CD4-positive, alpha-beta T cell treated with Interleukin-17A for 1 hour (primary cell): ENCODE data around the gene ASIC4.
A peak's percentile ranks its signal among the peaks of the same experiment; 100 is the strongest.

ENCODE experiments used
- DNase-seq: peaks from one replicate; pipeline ENCODE4 v3.0.0-alpha.2; 2020

The ASIC4 gene

GRCh38 chr2:219498280-219499057 is 15.8 kb upstream of the ASIC4 start, which contains the start of gene GMPPA:
TSS of gene GMPPA (plus strand) at chr2:219498891. CDS start at chr2:219499976, 1,085 bp downstream.
- DNase-seq, result peak; percentile 97

DNA sequence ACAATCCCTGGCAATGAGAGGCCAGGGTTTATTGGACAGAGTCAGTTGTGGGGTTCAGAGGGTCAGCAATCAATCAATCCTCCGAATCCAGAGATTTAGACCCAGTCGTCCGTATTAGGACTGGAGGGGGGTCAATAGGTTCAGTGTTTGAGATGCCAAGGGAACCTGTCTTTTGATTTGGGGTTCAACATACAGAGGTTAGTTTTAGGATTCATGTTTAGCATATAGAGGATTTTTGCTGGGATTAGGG is 15.3 kb upstream of the ASIC4 start:
- no peak for DNase-seq

DNA sequence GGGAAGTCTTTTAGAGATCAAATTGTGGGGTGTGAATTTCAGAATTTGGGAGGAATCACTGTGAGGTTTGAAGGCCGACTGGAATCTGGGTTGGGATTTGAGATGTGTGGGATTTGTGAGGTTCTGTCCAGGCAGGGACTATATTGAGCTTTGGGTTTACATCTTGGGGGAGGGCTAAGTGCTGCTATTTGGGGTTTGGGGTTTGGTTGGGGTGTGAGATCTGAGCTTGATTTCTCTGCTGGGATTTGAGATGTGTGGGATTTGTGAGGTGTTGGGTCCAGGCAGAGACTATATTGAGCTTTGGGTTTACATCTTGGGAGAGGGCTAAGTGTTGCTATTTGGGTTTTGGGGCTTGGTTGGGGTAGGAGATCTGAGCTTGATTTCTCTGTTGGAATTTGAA is 14.7 kb upstream of the ASIC4 start:
- no peak for DNase-seq

DNA sequence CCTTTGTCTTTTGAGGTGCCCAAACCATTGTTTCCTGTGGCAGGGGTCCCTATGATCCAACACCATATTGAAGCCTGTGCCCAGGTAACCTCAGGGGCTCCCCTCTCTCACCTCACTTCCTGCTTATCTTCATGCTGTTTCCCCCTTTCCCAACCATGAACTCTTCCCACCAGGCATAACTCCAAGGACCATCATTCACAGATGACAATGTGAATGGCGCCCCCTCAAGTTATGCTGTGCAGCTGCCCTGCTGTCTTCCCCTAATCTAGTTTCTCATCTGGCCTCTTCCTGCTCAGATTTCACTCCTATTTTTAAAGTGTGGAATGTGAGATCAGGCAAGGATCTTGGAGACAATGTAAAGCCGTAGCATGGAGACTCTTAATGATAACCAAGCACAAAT is 14.1 kb upstream of the ASIC4 start:
- DNase-seq, result no peak

- DNase-seq, result no peak
These were observed 12.4 kb upstream of the ASIC4 start for GRCh38 chr2:219501849-219502248.

DNA sequence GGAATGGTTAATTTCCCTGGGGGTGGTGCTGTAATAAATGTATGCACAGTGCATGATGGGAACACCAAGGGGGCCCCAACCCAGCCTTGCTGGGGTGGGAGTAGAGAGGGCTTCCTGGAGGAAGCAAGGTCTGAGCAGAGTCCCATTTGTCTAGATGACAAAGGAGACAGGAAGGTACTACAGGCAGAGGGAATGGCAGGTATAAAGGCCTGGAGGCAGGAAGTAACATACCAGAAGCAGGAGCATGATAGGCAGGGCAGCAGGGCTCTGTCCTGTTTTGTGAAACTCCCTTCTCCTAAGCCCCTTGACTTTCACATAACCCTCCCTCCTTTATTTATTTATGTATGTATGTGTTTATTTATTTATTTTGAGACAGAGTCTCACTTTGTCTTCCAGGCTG is 11.7 kb upstream of the ASIC4 start:
- DNase-seq, result no peak

GRCh38 chr2:219505585-219505984 is 8.7 kb upstream of the ASIC4 start:
- DNase-seq, result no peak

- no peak for DNase-seq
These were observed 8.0 kb upstream of the ASIC4 start for GRCh38 chr2:219506153-219506801.

GRCh38 chr2:219506802-219507526 is 7.3 kb upstream of the ASIC4 start:
- no peak for DNase-seq

DNA sequence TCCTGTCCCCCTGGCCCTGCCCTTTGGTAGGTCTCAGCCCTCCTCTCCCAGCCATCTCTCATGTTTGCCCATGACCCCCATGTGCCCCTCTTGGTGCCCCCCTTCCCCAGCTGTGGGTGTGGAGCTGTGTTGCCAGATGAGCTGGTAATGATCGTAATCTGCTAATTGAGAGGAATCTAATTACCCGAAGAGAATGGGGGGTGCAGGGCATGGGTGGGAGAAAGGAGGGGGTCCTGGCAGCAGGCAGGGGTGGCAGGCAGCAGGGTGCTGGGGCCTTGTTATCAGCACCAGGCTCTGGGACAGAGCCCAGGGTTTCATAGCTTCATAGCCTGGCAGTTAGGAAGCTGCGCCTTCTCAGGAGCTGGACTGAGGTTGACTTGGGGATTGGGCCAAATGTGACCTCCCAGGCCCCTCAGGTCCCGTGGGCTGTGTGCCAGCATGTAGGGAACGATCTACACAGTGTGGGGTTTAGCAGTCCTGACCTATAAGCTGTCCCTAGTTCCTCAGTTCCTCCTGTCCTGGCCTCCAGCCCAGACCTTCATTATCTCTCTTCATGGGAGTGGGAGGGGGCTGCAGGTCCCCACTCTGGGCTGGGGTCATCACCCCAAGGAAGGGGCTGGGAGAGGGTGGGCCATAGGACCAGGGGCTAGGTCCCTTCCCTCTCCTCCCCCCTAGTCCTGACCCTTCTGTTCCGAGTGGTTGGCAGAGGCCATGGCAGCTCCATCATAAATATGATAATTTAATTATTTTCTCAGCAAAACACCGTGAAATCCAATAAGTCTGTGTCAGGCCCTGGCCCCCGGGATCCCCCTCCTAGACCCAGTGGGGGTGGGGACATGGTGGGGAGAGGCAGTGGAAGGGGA is 6.5 kb upstream of the ASIC4 start:
- DNase-seq, result no peak

DNA sequence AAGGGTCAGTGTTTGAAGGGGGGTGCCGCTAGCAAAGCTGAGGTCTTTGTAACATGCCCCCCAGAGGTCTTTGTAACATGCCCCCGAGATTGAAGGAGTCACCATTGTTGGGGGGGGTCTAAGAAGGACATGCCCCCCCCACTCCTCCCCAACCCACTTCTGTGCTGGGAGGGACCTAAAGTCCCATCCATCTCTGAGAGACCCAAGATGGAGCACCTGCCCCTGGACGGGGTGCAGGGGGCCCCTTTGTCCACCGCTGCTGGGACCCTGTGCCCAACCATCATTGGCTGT is 5.9 kb upstream of the ASIC4 start:
- no peak for DNase-seq

- DNase-seq, result no peak
These were observed 5.1 kb upstream of the ASIC4 start for GRCh38 chr2:219508971-219509779.

GRCh38 chr2:219509780-219510511 is 4.3 kb upstream of the ASIC4 start:
- peak; percentile 36 for DNase-seq

DNA sequence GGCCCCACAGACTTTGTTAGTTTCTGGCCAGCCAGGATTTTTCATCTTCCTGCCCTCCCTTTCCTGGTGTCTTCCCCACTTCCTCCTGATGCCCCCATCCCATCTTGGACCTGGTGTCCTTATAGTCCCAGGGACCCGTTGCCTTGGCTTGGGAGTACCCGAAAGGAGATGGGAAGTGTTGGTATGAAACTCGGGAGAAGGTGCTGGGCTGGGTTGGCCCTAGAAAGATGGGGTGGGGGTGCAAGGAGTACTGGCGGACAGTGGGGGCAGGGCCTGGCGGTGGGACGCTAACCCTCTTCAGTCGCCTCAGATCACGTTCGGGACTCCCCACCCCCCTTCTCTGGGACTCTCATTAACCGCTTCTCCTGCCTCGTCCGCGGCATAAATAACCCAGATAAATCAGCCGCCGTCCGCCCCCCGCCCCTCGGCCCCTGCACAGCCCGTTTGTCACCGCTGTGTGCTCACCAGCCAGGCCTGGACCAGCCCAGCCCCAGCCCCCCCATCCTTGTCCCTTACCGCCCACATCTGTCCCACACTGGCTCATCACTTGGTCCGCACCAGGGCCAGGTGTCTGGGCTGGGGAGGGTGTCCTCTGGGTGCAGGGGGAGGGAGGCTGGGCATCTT is 3.7 kb upstream of the ASIC4 start:
- no peak for DNase-seq

- no peak for DNase-seq
These were observed 2.5 kb upstream of the ASIC4 start for GRCh38 chr2:219511547-219512325.

DNA sequence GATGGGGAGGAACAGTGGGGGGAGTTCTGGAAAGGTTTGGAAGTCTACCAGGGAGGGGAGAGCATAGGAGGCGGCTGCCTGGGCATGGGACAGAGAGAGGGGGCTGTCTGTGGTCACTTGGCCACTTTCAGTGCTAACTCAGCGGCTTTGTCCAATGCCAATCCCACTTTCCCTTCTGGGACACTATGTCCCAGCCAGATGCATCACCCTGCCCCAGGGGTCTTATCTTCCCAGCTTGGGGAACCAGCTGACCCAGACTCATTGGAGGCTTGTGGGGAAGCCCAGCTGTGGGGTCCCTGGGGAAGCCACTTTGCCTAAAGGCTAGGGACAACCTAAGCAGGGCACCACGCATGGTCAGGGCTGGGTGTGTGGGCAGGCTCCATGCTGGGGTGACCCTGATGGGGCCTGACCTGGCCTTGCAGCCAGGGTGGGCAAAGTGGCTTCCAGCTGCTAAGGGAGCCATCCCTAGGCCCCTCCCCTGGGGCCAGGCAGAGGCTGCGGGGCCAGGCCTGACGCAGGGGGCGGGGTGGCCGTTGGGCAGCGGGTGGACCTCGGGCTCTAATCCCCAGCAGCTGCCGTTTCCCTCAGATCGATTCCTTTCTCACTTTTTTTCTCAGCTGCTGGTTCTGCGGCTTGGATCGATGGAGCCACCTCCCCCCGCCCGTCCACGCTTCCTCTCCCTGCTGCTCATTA is 1.6 kb upstream of the ASIC4 start:
- no peak for DNase-seq

- DNase-seq, result no peak
These were observed 495 bp upstream of the ASIC4 start for GRCh38 chr2:219513787-219514186.

DNA sequence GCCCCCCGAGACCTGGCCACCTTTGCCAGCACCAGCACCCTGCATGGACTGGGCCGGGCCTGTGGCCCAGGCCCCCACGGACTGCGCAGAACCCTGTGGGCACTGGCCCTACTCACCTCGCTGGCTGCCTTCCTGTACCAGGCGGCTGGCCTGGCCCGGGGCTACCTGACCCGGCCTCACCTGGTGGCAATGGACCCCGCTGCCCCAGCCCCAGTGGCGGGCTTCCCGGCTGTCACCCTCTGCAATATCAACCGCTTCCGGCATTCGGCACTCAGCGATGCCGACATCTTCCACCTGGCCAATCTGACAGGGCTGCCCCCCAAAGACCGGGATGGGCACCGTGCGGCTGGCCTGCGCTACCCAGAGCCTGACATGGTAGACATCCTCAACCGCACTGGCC is 554 bp downstream of the ASIC4 start:
- no peak for DNase-seq

DNA sequence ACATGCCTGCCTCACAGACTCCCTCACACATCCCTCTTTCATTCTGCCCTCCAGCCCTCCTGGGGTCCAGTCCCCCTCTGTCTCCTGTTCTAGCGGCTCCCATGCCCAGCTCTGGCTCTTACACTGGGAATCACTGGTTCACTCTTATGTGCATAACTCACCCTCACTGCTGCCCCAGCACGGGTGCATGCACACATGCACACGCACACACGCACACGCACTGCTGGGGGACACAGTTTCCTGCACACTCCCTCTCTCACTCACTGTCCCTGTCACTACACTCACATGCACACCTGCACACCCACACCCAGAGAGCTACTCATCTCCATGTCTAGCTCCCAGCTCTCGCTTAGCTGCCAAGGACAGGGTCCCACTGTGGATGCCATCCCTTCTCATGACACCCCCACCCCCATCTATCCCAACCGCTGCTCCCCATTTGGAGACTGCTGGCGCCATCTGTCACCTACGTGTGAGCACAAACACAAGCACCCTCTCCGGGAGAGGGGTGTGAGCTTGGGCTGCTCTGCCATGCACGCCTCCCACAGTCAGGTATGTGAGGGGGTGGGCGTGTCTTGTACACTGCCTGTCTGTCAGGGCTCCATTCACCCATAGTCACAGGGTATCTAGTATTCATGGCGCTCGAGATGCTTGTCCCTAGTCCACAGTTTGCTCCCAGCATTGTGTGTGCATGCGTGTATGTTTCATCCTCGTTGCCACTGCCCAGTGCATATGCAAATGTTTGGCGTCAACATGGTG is 1.8 kb downstream of the ASIC4 start:
- DNase-seq, result no peak
